DMS 273 (cell line): ENCODE results near the gene TNNI3.

Source experiments
- DNase-seq: peaks from one replicate; lab custom pipeline; 2025; ENCODE audit not compliant: unreplicated experiment; lab: John Stamatoyannopoulos, UW

Gene TNNI3

GRCh38 chr19:55157064-55157908 lies at the start of gene TNNI3:
TSS of gene TNNI3 (minus strand) at chr19:55157732. CDS start at chr19:55157589, 143 bp downstream.
- no peak for DNase-seq

- peak; percentile 74 for DNase-seq
Measured at GRCh38 chr19:55206664-55207500, 49.4 kb upstream of the TNNI3 start.

GRCh38 chr19:55202199-55202598 lies 44.7 kb upstream of the TNNI3 start:
- peak; percentile 32 for DNase-seq

GRCh38 chr19:55199620-55200204 lies 42.2 kb upstream of the TNNI3 start:
- peak; percentile 36 for DNase-seq

GRCh38 chr19:55198651-55199050 lies 41.1 kb upstream of the TNNI3 start:
- no peak for DNase-seq

- DNase-seq = peak; percentile 52
Measured at GRCh38 chr19:55197528-55197927, 40.0 kb upstream of the TNNI3 start.

GRCh38 chr19:55196803-55197202 lies 39.3 kb upstream of the TNNI3 start:
- peak; percentile 35 for DNase-seq

- DNase-seq = no peak
Measured at GRCh38 chr19:55193481-55193880, 35.9 kb upstream of the TNNI3 start.

GRCh38 chr19:55189403-55189835 lies 31.9 kb upstream of the TNNI3 start:
- no peak for DNase-seq

- DNase-seq = no peak
Measured at GRCh38 chr19:55188625-55189024, 31.1 kb upstream of the TNNI3 start.

- no peak for DNase-seq
Measured at GRCh38 chr19:55186080-55186479, 28.5 kb upstream of the TNNI3 start.

GRCh38 chr19:55181740-55182139 lies 24.2 kb upstream of the TNNI3 start:
- DNase-seq = no peak

- DNase-seq = peak; percentile 59
Measured at GRCh38 chr19:55179606-55180484, 22.3 kb upstream of the TNNI3 start, which contains the start of gene SYT5. TSS of gene SYT5 (minus strand) at chr19:55180289. CDS start at chr19:55179041, 1,248 bp downstream.

- DNase-seq = peak; percentile 97
Measured at GRCh38 chr19:55178781-55179599, 21.5 kb upstream of the TNNI3 start.

- DNase-seq = no peak
Measured at GRCh38 chr19:55176076-55176475, 18.5 kb upstream of the TNNI3 start.

GRCh38 chr19:55175117-55175867 lies 17.8 kb upstream of the TNNI3 start:
- no peak for DNase-seq

GRCh38 chr19:55174425-55175116 lies 17.0 kb upstream of the TNNI3 start:
- DNase-seq = no peak

- DNase-seq = peak; percentile 83
Measured at GRCh38 chr19:55173714-55174409, 16.3 kb upstream of the TNNI3 start.
